Measurements from ENCODE around the gene CCPG1.

Gene CCPG1

GRCh38 chr15:55381595-55381994, 26.6 kb downstream of the CCPG1 start:
- no peak for DNase-seq (ENCODE audit: low spot score)

GRCh38 chr15:55379095-55379494, 29.1 kb downstream of the CCPG1 start:
- DNase-seq (ENCODE audit: low spot score), result no peak

GRCh38 chr15:55372701-55373440, 35.3 kb downstream of the CCPG1 start:
- DNase-seq (ENCODE audit: low spot score), result no peak

GRCh38 chr15:55366981-55367380, 41.2 kb downstream of the CCPG1 start:
- no peak for DNase-seq (ENCODE audit: low spot score)

GRCh38 chr15:55362641-55363040, 45.5 kb downstream of the CCPG1 start:
- no peak for DNase-seq (ENCODE audit: low spot score)

- DNase-seq (ENCODE audit: low spot score), result no peak
These were observed 47.1 kb downstream of the CCPG1 start for GRCh38 chr15:55361048-55361447.

GRCh38 chr15:55360256-55360655, 47.9 kb downstream of the CCPG1 start:
- no peak for DNase-seq (ENCODE audit: low spot score)

- no peak for DNase-seq (ENCODE audit: low spot score)
These were observed 49.7 kb downstream of the CCPG1 start for GRCh38 chr15:55358471-55358870.

GRCh38 chr15:55357774-55358173, 50.4 kb downstream of the CCPG1 start:
- DNase-seq (ENCODE audit: low spot score), result no peak

GRCh38 chr15:55356985-55357585, 51.1 kb downstream of the CCPG1 start:
- DNase-seq (ENCODE audit: low spot score), result no peak

GRCh38 chr15:55353025-55353424, 55.1 kb downstream of the CCPG1 start:
- DNase-seq (ENCODE audit: low spot score), result no peak

- no peak for DNase-seq (ENCODE audit: low spot score)
These were observed 58.9 kb downstream of the CCPG1 start for GRCh38 chr15:55349282-55349681.

- DNase-seq (ENCODE audit: low spot score), result no peak
These were observed 59.8 kb downstream of the CCPG1 start for GRCh38 chr15:55348281-55348778.

- no peak for DNase-seq (ENCODE audit: low spot score)
These were observed 64.0 kb downstream of the CCPG1 start for GRCh38 chr15:55344206-55344605.

GRCh38 chr15:55343168-55343567, 65.0 kb downstream of the CCPG1 start:
- no peak for DNase-seq (ENCODE audit: low spot score)

GRCh38 chr15:55337160-55337559, 71.0 kb downstream of the CCPG1 start:
- DNase-seq (ENCODE audit: low spot score), result no peak

GRCh38 chr15:55334997-55335396, 73.2 kb downstream of the CCPG1 start:
- DNase-seq (ENCODE audit: low spot score), result no peak

- no peak for DNase-seq (ENCODE audit: low spot score)
These were observed 73.8 kb downstream of the CCPG1 start for GRCh38 chr15:55334371-55334770.

- DNase-seq (ENCODE audit: low spot score), result no peak
These were observed 80.8 kb downstream of the CCPG1 start for GRCh38 chr15:55327387-55327786.

- DNase-seq (ENCODE audit: low spot score), result no peak
These were observed 85.7 kb downstream of the CCPG1 start for GRCh38 chr15:55322467-55322866.

GRCh38 chr15:55320963-55321362, 87.2 kb downstream of the CCPG1 start:
- DNase-seq (ENCODE audit: low spot score), result no peak

- no peak for DNase-seq (ENCODE audit: low spot score)
These were observed 88.0 kb downstream of the CCPG1 start for GRCh38 chr15:55320238-55320550.

- peak; percentile 4 for DNase-seq (ENCODE audit: low spot score)
These were observed 88.5 kb downstream of the CCPG1 start for GRCh38 chr15:55319537-55320237.

All from CD4-positive, alpha-beta T cell treated with Interleukin-15 for 4 hours (primary cell).